ENCODE data around the gene MRPL52.

Gene MRPL52

DNA sequence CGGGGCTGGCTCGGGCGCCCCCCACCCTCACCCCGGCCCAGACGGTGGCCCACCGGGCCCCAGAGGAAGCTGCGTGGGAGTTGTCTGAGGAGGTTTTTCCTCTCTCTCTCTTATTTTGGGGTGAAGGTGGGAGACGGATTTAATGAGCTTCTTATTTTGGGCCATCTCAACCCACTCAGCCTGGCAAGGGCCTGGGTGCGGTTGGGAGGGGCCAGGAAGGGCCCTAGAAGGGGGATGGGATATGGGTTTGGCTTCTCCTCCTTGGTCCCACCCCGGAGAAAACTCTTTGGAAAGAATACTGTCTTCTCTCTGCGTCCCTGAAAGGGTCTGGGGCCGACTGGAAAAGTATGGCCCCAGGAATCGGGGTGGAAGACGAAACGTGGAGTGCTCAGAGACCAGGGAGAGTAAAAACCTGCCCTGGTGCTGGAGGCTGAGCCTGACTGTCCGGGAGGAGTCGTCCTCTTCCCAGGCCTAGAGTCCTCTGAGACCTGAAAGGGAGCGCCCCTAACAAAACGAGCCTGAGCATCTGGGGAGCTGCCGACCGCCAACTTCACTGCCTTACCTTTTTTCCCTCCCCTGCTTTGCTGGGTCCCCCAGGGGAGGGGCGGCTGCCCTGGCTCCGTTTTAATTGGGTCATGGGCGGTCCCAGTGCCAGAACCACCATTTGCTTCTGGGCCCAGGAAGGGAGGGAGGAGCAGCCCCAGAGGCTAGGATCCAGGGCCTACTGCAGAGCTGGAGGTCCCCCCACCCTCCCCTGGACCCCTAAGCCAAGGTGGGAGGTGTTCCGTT lies 8.3 kb downstream of the MRPL52 start:
- TF ChIP-seq, protein P1, sequence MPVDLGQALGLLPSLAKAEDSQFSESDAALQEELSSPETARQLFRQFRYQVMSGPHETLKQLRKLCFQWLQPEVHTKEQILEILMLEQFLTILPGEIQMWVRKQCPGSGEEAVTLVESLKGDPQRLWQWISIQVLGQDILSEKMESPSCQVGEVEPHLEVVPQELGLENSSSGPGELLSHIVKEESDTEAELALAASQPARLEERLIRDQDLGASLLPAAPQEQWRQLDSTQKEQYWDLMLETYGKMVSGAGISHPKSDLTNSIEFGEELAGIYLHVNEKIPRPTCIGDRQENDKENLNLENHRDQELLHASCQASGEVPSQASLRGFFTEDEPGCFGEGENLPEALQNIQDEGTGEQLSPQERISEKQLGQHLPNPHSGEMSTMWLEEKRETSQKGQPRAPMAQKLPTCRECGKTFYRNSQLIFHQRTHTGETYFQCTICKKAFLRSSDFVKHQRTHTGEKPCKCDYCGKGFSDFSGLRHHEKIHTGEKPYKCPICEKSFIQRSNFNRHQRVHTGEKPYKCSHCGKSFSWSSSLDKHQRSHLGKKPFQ (tag by site-specific recombination; IDR thresholded peaks at IDR 0.05) = no peak
- TF ChIP-seq ZNF24 (tag by site-specific recombination; IDR thresholded peaks at IDR 0.05) = no peak
- no peak for TF ChIP-seq ZNF501 (tag by site-specific recombination; IDR thresholded peaks at IDR 0.05)
- TF ChIP-seq REPIN1 (tag by site-specific recombination; IDR thresholded peaks at IDR 0.05; ENCODE audit: low read depth) = no peak
- TF ChIP-seq, protein P2, sequence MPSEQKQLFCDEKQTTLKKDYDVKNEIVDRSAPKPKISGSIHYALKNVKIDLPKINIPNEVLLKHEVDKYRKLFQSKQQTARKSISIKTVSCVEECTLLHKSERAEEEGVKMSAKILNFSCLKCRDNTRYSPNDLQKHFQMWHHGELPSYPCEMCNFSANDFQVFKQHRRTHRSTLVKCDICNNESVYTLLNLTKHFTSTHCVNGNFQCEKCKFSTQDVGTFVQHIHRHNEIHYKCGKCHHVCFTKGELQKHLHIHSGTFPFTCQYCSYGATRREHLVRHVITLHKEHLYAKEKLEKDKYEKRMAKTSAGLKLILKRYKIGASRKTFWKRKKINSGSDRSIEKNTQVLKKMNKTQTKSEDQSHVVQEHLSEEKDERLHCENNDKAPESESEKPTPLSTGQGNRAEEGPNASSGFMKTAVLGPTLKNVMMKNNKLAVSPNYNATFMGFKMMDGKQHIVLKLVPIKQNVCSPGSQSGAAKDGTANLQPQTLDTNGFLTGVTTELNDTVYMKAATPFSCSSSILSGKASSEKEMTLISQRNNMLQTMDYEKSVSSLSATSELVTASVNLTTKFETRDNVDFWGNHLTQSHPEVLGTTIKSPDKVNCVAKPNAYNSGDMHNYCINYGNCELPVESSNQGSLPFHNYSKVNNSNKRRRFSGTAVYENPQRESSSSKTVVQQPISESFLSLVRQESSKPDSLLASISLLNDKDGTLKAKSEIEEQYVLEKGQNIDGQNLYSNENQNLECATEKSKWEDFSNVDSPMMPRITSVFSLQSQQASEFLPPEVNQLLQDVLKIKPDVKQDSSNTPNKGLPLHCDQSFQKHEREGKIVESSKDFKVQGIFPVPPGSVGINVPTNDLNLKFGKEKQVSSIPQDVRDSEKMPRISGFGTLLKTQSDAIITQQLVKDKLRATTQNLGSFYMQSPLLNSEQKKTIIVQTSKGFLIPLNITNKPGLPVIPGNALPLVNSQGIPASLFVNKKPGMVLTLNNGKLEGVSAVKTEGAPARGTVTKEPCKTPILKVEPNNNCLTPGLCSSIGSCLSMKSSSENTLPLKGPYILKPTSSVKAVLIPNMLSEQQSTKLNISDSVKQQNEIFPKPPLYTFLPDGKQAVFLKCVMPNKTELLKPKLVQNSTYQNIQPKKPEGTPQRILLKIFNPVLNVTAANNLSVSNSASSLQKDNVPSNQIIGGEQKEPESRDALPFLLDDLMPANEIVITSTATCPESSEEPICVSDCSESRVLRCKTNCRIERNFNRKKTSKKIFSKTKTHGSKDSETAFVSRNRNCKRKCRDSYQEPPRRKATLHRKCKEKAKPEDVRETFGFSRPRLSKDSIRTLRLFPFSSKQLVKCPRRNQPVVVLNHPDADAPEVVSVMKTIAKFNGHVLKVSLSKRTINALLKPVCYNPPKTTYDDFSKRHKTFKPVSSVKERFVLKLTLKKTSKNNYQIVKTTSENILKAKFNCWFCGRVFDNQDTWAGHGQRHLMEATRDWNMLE (tag by site-specific recombination; conservative IDR thresholded peaks at IDR 0.05; ENCODE audit: low read depth) = no peak
- no peak for TF ChIP-seq ZIC2 (tag by site-specific recombination; IDR thresholded peaks at IDR 0.05)
- no peak for TF ChIP-seq ZNF112 (tag by site-specific recombination; IDR thresholded peaks at IDR 0.05)
- TF ChIP-seq ZNF10 (tag by site-specific recombination; IDR thresholded peaks at IDR 0.05) = no peak
- no peak for TF ChIP-seq BCL11A (tag by site-specific recombination; IDR thresholded peaks at IDR 0.05; ENCODE audit: low read depth)
- no peak for TF ChIP-seq ZNF677 (tag by site-specific recombination; IDR thresholded peaks at IDR 0.05)
- no peak for TF ChIP-seq ZBTB21 (tag by site-specific recombination; IDR thresholded peaks at IDR 0.05)
- TF ChIP-seq, protein P3, sequence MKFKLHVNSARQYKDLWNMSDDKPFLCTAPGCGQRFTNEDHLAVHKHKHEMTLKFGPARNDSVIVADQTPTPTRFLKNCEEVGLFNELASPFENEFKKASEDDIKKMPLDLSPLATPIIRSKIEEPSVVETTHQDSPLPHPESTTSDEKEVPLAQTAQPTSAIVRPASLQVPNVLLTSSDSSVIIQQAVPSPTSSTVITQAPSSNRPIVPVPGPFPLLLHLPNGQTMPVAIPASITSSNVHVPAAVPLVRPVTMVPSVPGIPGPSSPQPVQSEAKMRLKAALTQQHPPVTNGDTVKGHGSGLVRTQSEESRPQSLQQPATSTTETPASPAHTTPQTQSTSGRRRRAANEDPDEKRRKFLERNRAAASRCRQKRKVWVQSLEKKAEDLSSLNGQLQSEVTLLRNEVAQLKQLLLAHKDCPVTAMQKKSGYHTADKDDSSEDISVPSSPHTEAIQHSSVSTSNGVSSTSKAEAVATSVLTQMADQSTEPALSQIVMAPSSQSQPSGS (tag by site-specific recombination; IDR thresholded peaks at IDR 0.05; ENCODE audit: low read depth) = no peak
- no peak for TF ChIP-seq ZNF707 (tag by site-specific recombination; IDR thresholded peaks at IDR 0.05)
- no peak for TF ChIP-seq RBAK (tag by site-specific recombination; IDR thresholded peaks at IDR 0.05)
- TF ChIP-seq, protein P4, sequence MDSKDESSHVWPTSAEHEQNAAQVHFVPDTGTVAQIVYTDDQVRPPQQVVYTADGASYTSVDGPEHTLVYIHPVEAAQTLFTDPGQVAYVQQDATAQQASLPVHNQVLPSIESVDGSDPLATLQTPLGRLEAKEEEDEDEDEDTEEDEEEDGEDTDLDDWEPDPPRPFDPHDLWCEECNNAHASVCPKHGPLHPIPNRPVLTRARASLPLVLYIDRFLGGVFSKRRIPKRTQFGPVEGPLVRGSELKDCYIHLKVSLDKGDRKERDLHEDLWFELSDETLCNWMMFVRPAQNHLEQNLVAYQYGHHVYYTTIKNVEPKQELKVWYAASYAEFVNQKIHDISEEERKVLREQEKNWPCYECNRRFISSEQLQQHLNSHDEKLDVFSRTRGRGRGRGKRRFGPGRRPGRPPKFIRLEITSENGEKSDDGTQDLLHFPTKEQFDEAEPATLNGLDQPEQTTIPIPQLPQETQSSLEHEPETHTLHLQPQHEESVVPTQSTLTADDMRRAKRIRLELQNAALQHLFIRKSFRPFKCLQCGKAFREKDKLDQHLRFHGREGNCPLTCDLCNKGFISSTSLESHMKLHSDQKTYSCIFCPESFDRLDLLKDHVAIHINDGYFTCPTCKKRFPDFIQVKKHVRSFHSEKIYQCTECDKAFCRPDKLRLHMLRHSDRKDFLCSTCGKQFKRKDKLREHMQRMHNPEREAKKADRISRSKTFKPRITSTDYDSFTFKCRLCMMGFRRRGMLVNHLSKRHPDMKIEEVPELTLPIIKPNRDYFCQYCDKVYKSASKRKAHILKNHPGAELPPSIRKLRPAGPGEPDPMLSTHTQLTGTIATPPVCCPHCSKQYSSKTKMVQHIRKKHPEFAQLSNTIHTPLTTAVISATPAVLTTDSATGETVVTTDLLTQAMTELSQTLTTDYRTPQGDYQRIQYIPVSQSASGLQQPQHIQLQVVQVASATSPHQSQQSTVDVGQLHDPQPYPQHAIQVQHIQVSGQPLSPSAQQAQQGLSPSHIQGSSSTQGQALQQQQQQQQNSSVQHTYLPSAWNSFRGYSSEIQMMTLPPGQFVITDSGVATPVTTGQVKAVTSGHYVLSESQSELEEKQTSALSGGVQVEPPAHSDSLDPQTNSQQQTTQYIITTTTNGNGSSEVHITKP (tag by site-specific recombination; IDR thresholded peaks at IDR 0.05) = no peak
- no peak for TF ChIP-seq SP2 (tag by site-specific recombination; IDR thresholded peaks at IDR 0.05)
- TF ChIP-seq KLF10 (tag by site-specific recombination; IDR thresholded peaks at IDR 0.05) = no peak
- TF ChIP-seq GLIS2 (tag by site-specific recombination; IDR thresholded peaks at IDR 0.05) = no peak
- no peak for TF ChIP-seq ZNF837 (tag by site-specific recombination; IDR thresholded peaks at IDR 0.05)
- no peak for TF ChIP-seq FEZF1 (tag by site-specific recombination; IDR thresholded peaks at IDR 0.05)
- H3K27ac ChIP-seq (ENCODE audit: extremely low read depth, low read depth, low read length) = no peak overlapping the region; the same call in 1 of the 2 replicates
- no peaks in the 10 kb centered on the region for H3K4me1 ChIP-seq (ENCODE audit: control insufficient read depth, insufficient read depth, low read length)
- H3K4me3 ChIP-seq (ENCODE audit: low read depth, low read length) = no peak overlapping the region
- ChIA-PET CTCF (interaction anchor here (0.7 to 1.7 kb wide), 6 partner anchors 13 to 281 kb away, joined by 3 to 13 read pairs (median 4); no protein-coding TSS in a partner anchor), POLR2A (interaction anchor here (0.5 to 1.1 kb wide), 3 partner anchors 8 to 76 kb away, joined by 3 read pairs; no protein-coding TSS in a partner anchor)
- peaks cover 14 to 24% of the 10 kb centered on the region in 2 experiments; a peak in 2 of 3 replicates for H3K36me3 ChIP-seq (ENCODE audit: control insufficient read depth in 2 of 2, insufficient read depth in 1 of 2, low read length in 2 of 2)
- no peaks in the 10 kb centered on the region for H3K9me3 ChIP-seq (ENCODE audit: control insufficient read depth, insufficient read depth, low read depth, low read length)
